Activated naive CD8-positive, alpha-beta T cell treated with anti-CD3 and anti-CD28 coated beads, Interleukin-2, amount 10 ng/mL, durations not matched to agents 7 days and 5 days (primary cell): ENCODE measurements around the gene PPRC1. TPM values are rescaled to one million over a fixed set of nuclear protein-coding genes. Genes with fewer than 3 reads are reported as not detected.

Experiments used
- ATAC-seq: fragments of 150-1000 bp; cut with Tn5 transposase; one replicate; pipeline ENCODE4 v1.10.0; 2021; ENCODE audit warnings: low read depth, moderate library complexity
- POLR2A ChIA-PET: fragments of 350-600 bp; sonication (Branson Sonifier 250); formaldehyde crosslinking; loops from one replicate; lab custom pipeline; 2021; ENCODE audit warnings: antibody characterized with exemption; lab: Charles Lee
- DNase-seq: peaks from one replicate; pipeline ENCODE4 v3.0.0; 2021
- H3K27ac Mint-ChIP-seq: one replicate; pipeline ENCODE4 v1.8.0; 2022; ENCODE audit warnings: mild to moderate bottlenecking, mixed read lengths
- H3K27me3 Mint-ChIP-seq: one replicate; pipeline ENCODE4 v1.8.0; 2022; ENCODE audit warnings: mild to moderate bottlenecking, moderate library complexity, mixed read lengths
- H3K36me3 Mint-ChIP-seq: one replicate; pipeline ENCODE4 v1.8.0; 2021; ENCODE audit warnings: mild to moderate bottlenecking, mixed read lengths
- H3K4me1 Mint-ChIP-seq: one replicate; pipeline ENCODE4 v1.8.0; 2021; ENCODE audit warnings: mixed read lengths
- H3K4me3 Mint-ChIP-seq: one replicate; pipeline ENCODE4 v1.8.0; 2022; ENCODE audit warnings: mild to moderate bottlenecking, moderate library complexity, mixed read lengths
- H3K9me3 Mint-ChIP-seq: one replicate; pipeline ENCODE4 v1.8.0; 2021; ENCODE audit warnings: mixed read lengths
- total RNA-seq, 2 experiments: library from RNA; stranded (reverse); gene quantifications; one replicate each; pipeline ENCODE4 v1.2.3, GENCODE V29; 2021

PPRC1 gene, protein sequence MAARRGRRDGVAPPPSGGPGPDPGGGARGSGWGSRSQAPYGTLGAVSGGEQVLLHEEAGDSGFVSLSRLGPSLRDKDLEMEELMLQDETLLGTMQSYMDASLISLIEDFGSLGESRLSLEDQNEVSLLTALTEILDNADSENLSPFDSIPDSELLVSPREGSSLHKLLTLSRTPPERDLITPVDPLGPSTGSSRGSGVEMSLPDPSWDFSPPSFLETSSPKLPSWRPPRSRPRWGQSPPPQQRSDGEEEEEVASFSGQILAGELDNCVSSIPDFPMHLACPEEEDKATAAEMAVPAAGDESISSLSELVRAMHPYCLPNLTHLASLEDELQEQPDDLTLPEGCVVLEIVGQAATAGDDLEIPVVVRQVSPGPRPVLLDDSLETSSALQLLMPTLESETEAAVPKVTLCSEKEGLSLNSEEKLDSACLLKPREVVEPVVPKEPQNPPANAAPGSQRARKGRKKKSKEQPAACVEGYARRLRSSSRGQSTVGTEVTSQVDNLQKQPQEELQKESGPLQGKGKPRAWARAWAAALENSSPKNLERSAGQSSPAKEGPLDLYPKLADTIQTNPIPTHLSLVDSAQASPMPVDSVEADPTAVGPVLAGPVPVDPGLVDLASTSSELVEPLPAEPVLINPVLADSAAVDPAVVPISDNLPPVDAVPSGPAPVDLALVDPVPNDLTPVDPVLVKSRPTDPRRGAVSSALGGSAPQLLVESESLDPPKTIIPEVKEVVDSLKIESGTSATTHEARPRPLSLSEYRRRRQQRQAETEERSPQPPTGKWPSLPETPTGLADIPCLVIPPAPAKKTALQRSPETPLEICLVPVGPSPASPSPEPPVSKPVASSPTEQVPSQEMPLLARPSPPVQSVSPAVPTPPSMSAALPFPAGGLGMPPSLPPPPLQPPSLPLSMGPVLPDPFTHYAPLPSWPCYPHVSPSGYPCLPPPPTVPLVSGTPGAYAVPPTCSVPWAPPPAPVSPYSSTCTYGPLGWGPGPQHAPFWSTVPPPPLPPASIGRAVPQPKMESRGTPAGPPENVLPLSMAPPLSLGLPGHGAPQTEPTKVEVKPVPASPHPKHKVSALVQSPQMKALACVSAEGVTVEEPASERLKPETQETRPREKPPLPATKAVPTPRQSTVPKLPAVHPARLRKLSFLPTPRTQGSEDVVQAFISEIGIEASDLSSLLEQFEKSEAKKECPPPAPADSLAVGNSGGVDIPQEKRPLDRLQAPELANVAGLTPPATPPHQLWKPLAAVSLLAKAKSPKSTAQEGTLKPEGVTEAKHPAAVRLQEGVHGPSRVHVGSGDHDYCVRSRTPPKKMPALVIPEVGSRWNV (N-terminal part only)
- total RNA-seq: 10 to 100 TPM; 46.4 to 47.4 TPM

DNA sequence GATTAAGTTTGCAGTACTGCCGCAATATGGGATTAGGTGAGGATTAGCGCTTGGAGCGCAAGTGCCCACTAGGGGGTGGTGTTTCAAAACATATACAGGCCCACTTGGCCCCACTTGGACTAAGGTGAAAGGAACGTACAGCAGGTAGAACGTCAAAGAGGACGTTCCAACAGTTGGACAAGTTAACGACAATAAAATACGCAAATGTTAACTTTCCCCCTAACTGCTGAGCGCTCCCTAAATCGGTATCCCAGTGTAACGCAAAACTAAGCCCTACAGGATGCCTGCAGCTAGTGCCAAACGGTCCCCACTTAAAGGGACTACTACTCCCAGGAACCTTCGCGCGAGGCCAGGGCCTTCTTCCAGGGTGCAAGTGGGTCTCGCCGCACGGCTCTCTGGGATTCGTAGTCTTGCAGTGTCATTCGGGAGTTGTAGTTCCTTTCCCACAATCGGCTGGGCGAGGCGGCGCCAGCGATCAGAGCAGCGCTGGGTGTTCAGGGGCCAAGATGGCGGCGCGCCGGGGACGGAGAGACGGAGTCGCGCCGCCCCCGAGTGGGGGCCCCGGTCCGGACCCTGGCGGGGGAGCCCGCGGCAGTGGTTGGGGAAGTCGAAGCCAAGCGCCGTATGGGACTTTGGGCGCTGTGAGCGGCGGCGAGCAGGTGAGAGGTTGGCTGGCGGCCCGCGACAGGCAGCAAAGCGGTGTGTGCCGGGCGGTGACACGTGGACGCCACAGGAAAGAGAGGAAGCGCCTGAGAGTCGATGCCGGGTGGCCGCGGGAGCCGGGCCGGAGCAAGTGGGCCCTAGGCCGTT is at the start of gene PPRC1:
Gene PPRC1, plus strand, starts transcription at position 478 of the 810 bp plus-strand sequence. Its CDS starts 29 bp downstream, at position 507.
- DNase-seq (peak; percentile 93), ATAC-seq (peak; percentile 94)
- Mint-ChIP-seq H3K9me3 (no peaks in the 10 kb centered on the region), H3K4me3 (peak within 1 kb of the TSS; percentile 97), H3K27ac (peak within 1 kb of the TSS; percentile 95), H3K4me1 (peaks cover 26% of the 10 kb centered on the region), H3K36me3 (peaks cover 2% of the 10 kb centered on the region), H3K27me3 (no peaks in the 10 kb centered on the region)
- POLR2A ChIA-PET: interaction anchor here (0.6 to 3.2 kb wide), 5 partner anchors 11 to 37 kb away, joined by 3 to 23 read pairs (median 6); partner anchors contain the start of genes LDB1 and NOLC1

DNA sequence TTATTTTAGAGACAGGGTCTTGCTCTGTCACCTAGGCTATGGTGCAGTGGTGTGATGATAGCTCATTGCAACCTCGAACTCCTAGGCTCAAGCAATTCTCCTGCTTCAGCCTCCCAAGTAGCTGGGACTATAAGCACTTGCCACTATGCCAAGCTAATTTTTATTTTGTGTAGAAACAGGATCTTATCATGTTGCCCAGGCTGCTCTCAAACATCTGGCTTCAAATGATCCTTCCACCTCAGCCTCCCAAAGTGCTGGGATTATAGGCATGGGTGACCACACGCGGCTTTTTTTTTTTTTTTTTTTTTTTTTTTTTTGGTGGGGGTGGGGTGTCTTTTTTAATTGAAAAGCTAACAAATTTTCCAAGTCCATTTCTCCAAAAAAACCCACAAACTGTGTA is 49.3 kb upstream of the PPRC1 start:
- H3K27ac Mint-ChIP-seq: no peak overlapping the region
- POLR2A ChIA-PET: interaction anchor here (0.6 kb wide), 2 partner anchors 46 to 1098 kb away, joined by 3 to 5 read pairs; no protein-coding TSS in a partner anchor
- H3K27me3 Mint-ChIP-seq: no peaks in the 10 kb centered on the region
- no peaks in the 10 kb centered on the region for H3K9me3 Mint-ChIP-seq
- DNase-seq (no peak), ATAC-seq (no peak)
- no peak overlapping the region for H3K4me3 Mint-ChIP-seq
- H3K36me3 Mint-ChIP-seq: no peaks in the 10 kb centered on the region
- H3K4me1 Mint-ChIP-seq: no peaks in the 10 kb centered on the region

- DNase-seq: no peak
Measured at GRCh38 chr10:102085336-102085735, 47.5 kb upstream of the PPRC1 start.

DNA sequence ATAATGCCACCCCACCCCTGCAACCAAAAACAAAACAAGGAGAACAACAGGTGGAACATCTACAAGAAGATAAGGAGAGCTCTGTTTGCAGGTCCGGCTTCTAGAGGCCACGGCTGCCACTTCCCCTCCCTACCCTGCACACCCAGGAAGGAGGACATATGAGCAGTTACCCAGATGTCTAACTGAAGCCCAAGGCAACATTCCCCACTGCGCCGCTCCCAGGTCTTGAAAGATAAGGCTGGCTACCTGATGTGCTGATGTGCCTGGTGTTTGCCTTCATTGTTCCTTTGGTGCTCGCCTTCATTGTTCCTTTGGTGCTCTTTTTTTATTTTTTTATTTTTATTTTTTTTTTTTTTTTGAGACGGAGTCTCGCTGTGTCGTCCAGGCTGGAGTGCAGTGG is 46.6 kb upstream of the PPRC1 start:
- H3K4me1 Mint-ChIP-seq: no peaks in the 10 kb centered on the region
- no peaks in the 10 kb centered on the region for H3K36me3 Mint-ChIP-seq
- H3K4me3 Mint-ChIP-seq: no peak overlapping the region
- H3K27me3 Mint-ChIP-seq: no peaks in the 10 kb centered on the region
- H3K9me3 Mint-ChIP-seq: no peaks in the 10 kb centered on the region
- POLR2A ChIA-PET: interaction anchor here (0.7 kb wide), 1 partner anchor 65 kb away, joined by 4 read pairs; no protein-coding TSS in a partner anchor
- ATAC-seq (no peak), DNase-seq (no peak)
- no peak overlapping the region for H3K27ac Mint-ChIP-seq

More at GRCh38 chr10:102085336-102085735, 47.5 kb upstream of the PPRC1 start:
- Mint-ChIP-seq H3K27ac (no peak overlapping the region), H3K36me3 (no peaks in the 10 kb centered on the region), H3K9me3 (no peaks in the 10 kb centered on the region), H3K4me1 (no peaks in the 10 kb centered on the region), H3K4me3 (no peak overlapping the region), H3K27me3 (no peaks in the 10 kb centered on the region)
- POLR2A ChIA-PET: no interaction called here
- ATAC-seq: no peak

DNA sequence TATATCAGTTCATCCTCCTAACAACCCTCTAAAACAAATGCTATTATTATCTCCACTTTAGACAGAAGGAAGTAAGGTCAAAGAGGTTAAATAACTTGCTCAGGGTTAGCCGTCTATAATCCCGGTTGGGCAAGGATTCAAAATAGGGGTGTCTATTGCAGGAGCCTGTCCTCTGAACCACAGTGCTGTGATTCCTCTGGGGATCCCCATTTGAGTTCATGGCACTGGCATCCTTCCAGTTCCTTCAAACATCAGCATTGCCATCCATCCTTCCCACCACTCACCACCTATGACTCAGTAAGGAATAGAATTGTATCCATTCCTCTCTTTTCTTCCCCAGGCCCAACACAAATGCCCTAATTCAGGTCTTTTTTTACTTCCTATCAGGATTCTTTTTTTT is 42.1 kb upstream of the PPRC1 start:
- Mint-ChIP-seq H3K36me3 (no peaks in the 10 kb centered on the region), H3K9me3 (no peaks in the 10 kb centered on the region), H3K4me1 (no peaks in the 10 kb centered on the region), H3K27me3 (no peaks in the 10 kb centered on the region), H3K27ac (no peak overlapping the region), H3K4me3 (no peak overlapping the region)
- ATAC-seq (no peak), DNase-seq (no peak)
- POLR2A ChIA-PET: no interaction called here

DNA sequence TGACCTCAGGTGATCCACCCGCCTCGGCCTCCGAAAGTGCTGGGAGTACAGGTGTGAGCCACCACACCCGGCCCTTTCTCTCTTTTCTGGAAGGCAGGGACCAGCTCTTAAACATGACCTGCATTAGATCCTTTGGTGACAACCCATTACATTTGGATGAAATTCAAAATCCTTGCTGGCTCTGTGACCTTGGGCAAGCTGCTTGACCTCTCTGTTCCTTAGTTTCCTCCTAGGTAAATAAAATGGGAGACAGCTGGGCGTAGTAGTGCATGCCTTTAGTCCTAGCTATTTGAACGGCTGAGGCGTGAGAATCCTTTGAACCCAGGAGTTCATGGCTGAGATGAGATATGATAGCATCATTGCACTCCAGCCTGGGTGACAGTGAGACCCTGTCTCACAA is 36.4 kb upstream of the PPRC1 start:
- POLR2A ChIA-PET: no interaction called here
- no peaks in the 10 kb centered on the region for H3K4me1 Mint-ChIP-seq
- H3K36me3 Mint-ChIP-seq: no peaks in the 10 kb centered on the region
- no peak overlapping the region for H3K27ac Mint-ChIP-seq
- H3K27me3 Mint-ChIP-seq: no peaks in the 10 kb centered on the region
- H3K4me3 Mint-ChIP-seq: no peak overlapping the region
- no peaks in the 10 kb centered on the region for H3K9me3 Mint-ChIP-seq
- ATAC-seq (no peak), DNase-seq (no peak)

DNA sequence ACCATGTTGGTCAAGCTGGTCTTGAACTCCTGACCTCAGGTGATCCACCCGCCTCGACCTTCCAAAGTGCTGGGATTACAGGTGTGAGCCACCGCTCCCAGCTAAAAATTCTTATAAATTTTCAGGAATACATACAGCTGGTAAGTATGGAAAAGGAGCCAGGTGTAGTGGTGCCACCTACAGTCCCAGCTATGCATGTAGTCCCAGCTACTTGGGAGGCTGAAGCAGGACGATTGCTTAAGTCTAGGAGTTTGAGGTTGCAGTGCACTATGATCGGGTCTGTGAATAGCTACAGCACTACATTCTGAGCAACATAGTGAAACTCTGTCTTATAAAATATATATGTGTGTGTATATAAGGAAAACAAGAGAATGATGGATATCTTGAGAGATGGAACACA is 31.7 kb upstream of the PPRC1 start:
- Mint-ChIP-seq H3K36me3 (peaks cover 9% of the 10 kb centered on the region), H3K4me1 (peaks cover 20% of the 10 kb centered on the region), H3K27me3 (no peaks in the 10 kb centered on the region), H3K9me3 (no peaks in the 10 kb centered on the region), H3K4me3 (no peak overlapping the region), H3K27ac (no peak overlapping the region)
- POLR2A ChIA-PET: interaction anchor here (3.1 kb wide), 1 partner anchor 13 kb away, joined by 29 read pairs; no protein-coding TSS in a partner anchor
- DNase-seq (no peak), ATAC-seq (no peak)

DNA sequence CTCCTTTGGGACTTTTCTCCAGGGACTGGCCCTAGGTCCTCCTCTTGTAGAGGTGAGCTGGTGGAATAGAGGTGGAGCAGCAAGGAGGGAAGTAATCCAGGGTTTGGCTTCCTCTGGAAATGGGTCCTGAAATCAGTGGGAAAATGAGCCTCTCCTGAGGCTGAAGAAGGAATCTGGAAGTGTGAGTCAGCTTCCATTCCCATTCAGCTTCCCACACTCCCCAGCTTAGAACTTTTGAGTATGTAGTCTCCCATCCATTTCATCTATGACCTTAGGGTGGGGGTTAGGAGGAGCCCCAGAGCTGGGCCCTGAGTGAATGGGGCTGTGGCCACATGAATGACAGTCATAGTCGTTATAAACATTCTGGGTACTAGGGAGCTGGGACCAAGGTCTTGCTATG is 30.4 kb upstream of the PPRC1 start:
- POLR2A ChIA-PET: interaction anchor here (3.1 kb wide), 1 partner anchor 11 kb away, joined by 29 read pairs; no protein-coding TSS in a partner anchor

DNA sequence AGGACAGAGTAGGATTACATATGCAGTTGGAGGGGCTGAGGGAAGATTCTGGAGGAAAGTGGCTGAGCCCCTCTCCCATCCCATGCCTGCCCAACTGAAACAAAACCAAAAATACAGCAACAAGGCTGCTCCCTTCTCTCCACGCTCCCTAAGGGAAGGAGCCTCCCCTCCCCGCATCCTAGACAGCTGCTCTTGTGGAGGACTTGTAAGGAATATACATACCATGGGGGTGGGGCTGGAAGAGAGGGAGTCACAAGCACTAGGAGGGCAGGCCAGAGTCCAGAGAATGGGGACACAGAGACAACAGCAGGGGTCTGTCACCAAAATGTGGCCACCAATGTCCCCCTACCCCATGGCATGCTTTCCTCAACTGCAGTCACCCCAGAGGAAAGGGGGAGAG is 25.8 kb upstream of the PPRC1 start:
- DNase-seq (no peak), ATAC-seq (no peak)
- POLR2A ChIA-PET: interaction anchor here (1.3 to 1.5 kb wide), 2 partner anchors 12 to 289 kb away, joined by 3 to 5 read pairs; partner anchors contain the start of gene OGA
- Mint-ChIP-seq H3K9me3 (no peaks in the 10 kb centered on the region), H3K27me3 (no peaks in the 10 kb centered on the region), H3K4me1 (peaks cover 25% of the 10 kb centered on the region), H3K36me3 (peaks cover 31% of the 10 kb centered on the region), H3K27ac (no peak overlapping the region), H3K4me3 (no peak overlapping the region)

More for the DNA sequence above, 30.4 kb upstream of the PPRC1 start:
- Mint-ChIP-seq H3K4me1 (peaks cover 25% of the 10 kb centered on the region), H3K27me3 (no peaks in the 10 kb centered on the region), H3K36me3 (peaks cover 14% of the 10 kb centered on the region), H3K4me3 (no peak overlapping the region), H3K9me3 (no peaks in the 10 kb centered on the region), H3K27ac (no peak overlapping the region)
- ATAC-seq (no peak), DNase-seq (no peak)

DNA sequence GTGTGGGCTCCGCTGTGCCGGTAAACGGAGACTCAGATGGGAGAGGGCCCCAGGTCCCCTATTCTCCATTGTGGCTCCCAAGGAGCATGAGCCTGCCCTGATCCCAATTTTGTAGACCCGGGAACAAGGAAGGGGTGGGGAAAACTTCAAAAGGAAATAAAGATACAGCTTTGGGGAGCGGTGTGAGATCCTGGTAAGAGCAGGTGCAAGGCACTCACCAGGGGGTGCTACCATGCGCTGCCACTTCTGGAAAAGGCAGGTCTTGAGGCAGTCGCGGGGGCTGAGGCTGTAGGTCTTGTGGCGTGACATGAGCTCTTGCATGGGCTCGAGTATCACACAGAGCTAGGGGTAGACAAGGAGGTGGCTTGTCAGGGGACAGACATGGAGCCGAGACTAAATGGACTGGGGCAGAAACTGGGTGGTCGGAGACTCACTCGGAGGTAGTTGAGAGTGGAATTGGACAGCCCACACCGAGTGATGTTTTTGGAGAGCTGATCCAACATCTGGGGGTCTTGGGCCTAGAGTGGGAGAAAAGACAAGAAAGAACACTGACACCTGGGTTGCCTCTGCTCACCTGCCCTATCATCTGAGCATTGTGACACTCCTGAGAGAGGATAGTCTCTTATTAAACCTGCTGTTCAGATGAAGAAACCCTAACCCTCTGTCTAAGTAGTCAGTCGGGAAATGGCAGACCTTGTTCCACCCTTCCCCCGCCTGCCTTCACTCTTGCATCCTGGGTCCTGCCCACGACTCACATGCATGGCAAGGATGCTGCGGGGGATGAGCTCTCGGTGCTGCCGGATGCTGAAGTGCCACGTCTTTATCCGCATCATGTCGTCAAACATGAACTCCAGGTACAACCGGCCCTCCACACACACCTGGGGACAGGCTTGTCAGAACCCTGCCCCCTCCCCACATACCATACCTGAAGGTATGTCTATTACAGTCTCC is 23.4 kb upstream of the PPRC1 start:
- no peak overlapping the region for H3K27ac Mint-ChIP-seq
- no peak for DNase-seq
- H3K4me1 Mint-ChIP-seq: peaks cover 32% of the 10 kb centered on the region
- H3K4me3 Mint-ChIP-seq: no peak overlapping the region
- POLR2A ChIA-PET: no interaction called here
- H3K27me3 Mint-ChIP-seq: no peaks in the 10 kb centered on the region
- H3K9me3 Mint-ChIP-seq: no peaks in the 10 kb centered on the region
- peaks cover 38% of the 10 kb centered on the region for H3K36me3 Mint-ChIP-seq
- ATAC-seq: no peak

- H3K36me3 Mint-ChIP-seq: peaks cover 28% of the 10 kb centered on the region
- POLR2A ChIA-PET: interaction anchor here (1.0 kb wide), 1 partner anchor 54 kb away, joined by 3 read pairs; no protein-coding TSS in a partner anchor
Measured at GRCh38 chr10:102111276-102111675, 21.6 kb upstream of the PPRC1 start.

More at GRCh38 chr10:102111276-102111675, 21.6 kb upstream of the PPRC1 start:
- DNase-seq (no peak), ATAC-seq (no peak)
- Mint-ChIP-seq H3K27ac (no peak overlapping the region), H3K4me3 (no peak overlapping the region), H3K27me3 (no peaks in the 10 kb centered on the region), H3K4me1 (peaks cover 30% of the 10 kb centered on the region), H3K9me3 (no peaks in the 10 kb centered on the region)
